Thyroid gland (tissue), 4 donors: ENCODE measurements around the gene ROCK2. TPM values are rescaled to one million over a fixed set of nuclear protein-coding genes. Genes with fewer than 3 reads are reported as not detected.

Source experiments
- DNase-seq, 2 donors: peaks; one replicate each; pipeline ENCODE4 v3.0.0-alpha.2; 2019
- H3K27ac ChIP-seq, 3 donors: fragments of 200-600 bp; sonication (generic); 1 replicate in 2 of 3; 2 replicates in 1 of 3; pipeline ENCODE4 v1.5.1; 2016 to 2019; ENCODE audit warnings: mild to moderate bottlenecking in 1 of 3, moderate library complexity in 1 of 3
- H3K27me3 ChIP-seq: fragments of 200-600 bp; sonication (generic); one replicate; pipeline ENCODE4 v1.5.1; 2019
- H3K36me3 ChIP-seq, 2 donors: fragments of 200-600 bp; sonication (generic); one replicate each; pipeline ENCODE4 v1.5.1; 2016 to 2019
- H3K4me1 ChIP-seq, 2 donors: fragments of 200-600 bp; sonication (generic); one replicate each; pipeline ENCODE4 v1.5.1; 2017 to 2019
- H3K4me3 ChIP-seq, 3 donors: fragments of 200-600 bp; sonication (generic); replicated peaks in 1 of 3; 1 replicate in 2 of 3; 2 replicates in 1 of 3; pipeline ENCODE4 v1.5.1; 2016; ENCODE audit warnings: mild to moderate bottlenecking in 1 of 3
- H3K9me3 ChIP-seq: fragments of 200-600 bp; sonication (generic); one replicate; pipeline ENCODE4 v1.5.1; 2017
- CTCF ChIP-seq, 6 experiments: fragments of 200-600 bp in 3 of 6; fragments of 450-650 bp in 3 of 6; sonication (generic) in 3 of 6; IDR thresholded peaks; one replicate each; pipeline ENCODE4 v1.5.1; 2016 to 2019; ENCODE audit warnings: antibody characterized with exemption in 6 of 6, mild to moderate bottlenecking in 2 of 6, inconsistent platforms in 1 of 6, moderate library complexity in 1 of 6
- POLR2A ChIP-seq, 2 donors: fragments of 450-650 bp; IDR thresholded peaks; one replicate each; pipeline ENCODE4 v1.6.1; 2017; ENCODE audit warnings: antibody characterized with exemption in 2 of 2, mild to moderate bottlenecking in 2 of 2, moderate library complexity in 1 of 2
- WGBS, 2 donors: methylation state at CpG; one replicate each; pipeline ENCODE4 v1.1.5; 2017; 5-methylcytosine and 5-hydroxymethylcytosine counted together
- intact Hi-C: fragments of 100-400 bp; cut with DNase I; formaldehyde crosslinking; loops from one replicate; pipeline ENCODE4 v1.15.1; 2023
- total RNA-seq, 4 donors: library from RNA; depleted of rRNA; stranded (reverse); fragments of >200 nt; gene quantifications; one replicate each; pipeline ENCODE4 v1.2.3, GENCODE V29; 2016

Gene ROCK2
- total RNA-seq, 4 donors from 2014 or later = 37.3 to 47.5 (median 42.1) TPM

- Histone ChIP-seq H3K4me1 (peaks cover 0 to 17% of the 10 kb centered on the region in 2 donors), H3K27me3 (no peaks in the 10 kb centered on the region), H3K27ac (no peak overlapping the region), H3K36me3 (no peaks in the 10 kb centered on the region), H3K4me3 (no peak overlapping the region), H3K9me3 (no peaks in the 10 kb centered on the region)
- 85 to 89% methylated on average over 5 of the region's 5 CpGs for WGBS, 2 donors
- intact Hi-C loops = no loop called here
- no peak for DNase-seq
- no peak for TF ChIP-seq CTCF (IDR thresholded peaks at IDR 0.05)
Observed at GRCh38 chr2:11309706-11310105, 34.7 kb downstream of the ROCK2 start.

GRCh38 chr2:11307764-11308415 is 36.5 kb downstream of the ROCK2 start:
- Histone ChIP-seq H3K27ac (no peak overlapping the region), H3K4me3 (no peak overlapping the region), H3K27me3 (no peaks in the 10 kb centered on the region), H3K4me1 (peaks cover 0 to 17% of the 10 kb centered on the region in 2 donors), H3K36me3 (no peaks in the 10 kb centered on the region), H3K9me3 (no peaks in the 10 kb centered on the region)
- intact Hi-C loops = no loop called here
- DNase-seq = no peak
- TF ChIP-seq POLR2A (IDR thresholded peaks at IDR 0.05) (no peak), CTCF (IDR thresholded peaks at IDR 0.05) (no peak)
- WGBS, 2 donors = 97% methylated on average over 18 of the region's 18 CpGs

- TF ChIP-seq POLR2A (IDR thresholded peaks at IDR 0.05) (no peak), CTCF (IDR thresholded peaks at IDR 0.05) (no peak)
- Histone ChIP-seq H3K4me3 (no peak overlapping the region), H3K4me1 (peaks cover 0 to 15% of the 10 kb centered on the region in 2 donors), H3K9me3 (no peaks in the 10 kb centered on the region), H3K27me3 (no peaks in the 10 kb centered on the region), H3K36me3 (no peaks in the 10 kb centered on the region), H3K27ac (no peak overlapping the region)
- 78 to 85% methylated on average over 1 of the region's 1 CpG for WGBS, 2 donors
- no peak for DNase-seq
- intact Hi-C loops = no loop called here
Observed at GRCh38 chr2:11305958-11306357, 38.5 kb downstream of the ROCK2 start.

GRCh38 chr2:11305338-11305737 is 39.1 kb downstream of the ROCK2 start:
- WGBS, 2 donors = 91 to 96% methylated on average over 4 of the region's 4 CpGs
- Histone ChIP-seq H3K36me3 (no peaks in the 10 kb centered on the region), H3K27ac (no peak overlapping the region), H3K27me3 (no peaks in the 10 kb centered on the region), H3K4me3 (no peak overlapping the region), H3K4me1 (peaks cover 0 to 13% of the 10 kb centered on the region in 2 donors), H3K9me3 (no peaks in the 10 kb centered on the region)
- intact Hi-C loops = no loop called here
- DNase-seq = no peak
- TF ChIP-seq CTCF (IDR thresholded peaks at IDR 0.05) = no peak
- TF ChIP-seq POLR2A (IDR thresholded peaks at IDR 0.05) = no peak

- Histone ChIP-seq H3K9me3 (no peaks in the 10 kb centered on the region), H3K4me1 (peaks cover 0 to 13% of the 10 kb centered on the region in 2 donors), H3K36me3 (no peaks in the 10 kb centered on the region), H3K27me3 (no peaks in the 10 kb centered on the region), H3K27ac (no peak overlapping the region), H3K4me3 (no peak overlapping the region)
- intact Hi-C loops = no loop called here
- no peak for DNase-seq
- no peak for TF ChIP-seq POLR2A (IDR thresholded peaks at IDR 0.05)
- TF ChIP-seq CTCF (IDR thresholded peaks at IDR 0.05) = no peak
- WGBS, 2 donors = 93 to 94% methylated on average over 5 of the region's 5 CpGs
Observed at GRCh38 chr2:11304476-11304875, 40.0 kb downstream of the ROCK2 start.
